OCI-LY3 (cell line): ENCODE results near the gene SPG21.

ENCODE experiments used
- H2AFZ ChIP-seq: fragments of 200-600, 300-600 bp; shearing (Covaris generic); 2 replicates; pipeline ENCODE4 v1.6.0; 2014; ENCODE audit warnings: antibody characterized with exemption, low read depth, low read length
- H3K27ac ChIP-seq: fragments of 200-600, 300-600 bp; sonication (generic); 2 replicates; pipeline ENCODE4 v1.5.1; 2014; ENCODE audit warnings: mild to moderate bottlenecking, low read length, moderate library complexity, mixed read lengths
- H3K27me3 ChIP-seq: fragments of 200-600, 300-600 bp; sonication (generic); 2 replicates; pipeline ENCODE4 v1.6.1; 2014; ENCODE audit warnings: low read depth, low read length, mixed read lengths
- H3K36me3 ChIP-seq: fragments of 200-600, 300-600 bp; sonication (generic); replicated peaks from 2 replicates; pipeline ENCODE3; 2014; ENCODE audit warnings: low read depth, low read length, mixed read lengths
- H3K4me1 ChIP-seq: fragments of 300-600, 200-600 bp; sonication (generic); 2 replicates; pipeline ENCODE4 v1.6.1; 2014; ENCODE audit warnings: low read length, mixed read lengths
- H3K4me2 ChIP-seq: fragments of 200-600, 300-600 bp; sonication (generic); 2 replicates; pipeline ENCODE4 v1.6.1; 2014; ENCODE audit warnings: low read length, mixed read lengths
- H3K4me3 ChIP-seq: fragments of 300-600, 200-600 bp; sonication (generic); 2 replicates; pipeline ENCODE4 v1.5.1; 2014; ENCODE audit warnings: antibody characterized with exemption, mild to moderate bottlenecking, low read length, moderate library complexity
- H3K79me2 ChIP-seq: fragments of 300-600, 200-600 bp; shearing (Covaris generic); 2 replicates; pipeline ENCODE4 v1.6.1; 2014; ENCODE audit warnings: mild to moderate bottlenecking, low read length, mixed read lengths
- H3K9ac ChIP-seq: fragments of 300-600, 200-600 bp; shearing (Covaris generic); 2 replicates; pipeline ENCODE4 v1.6.0; 2014; ENCODE audit warnings: mild to moderate bottlenecking, low read length, moderate library complexity
- H3K9me3 ChIP-seq: fragments of 200-600, 300-600 bp; shearing (Covaris generic); 2 replicates; pipeline ENCODE4 v1.6.1; 2014; ENCODE audit warnings: low read length, mixed read lengths; ENCODE audit not compliant: insufficient read depth
- H4K20me1 ChIP-seq: fragments of 200-600, 300-600 bp; sonication (generic); 2 replicates; pipeline ENCODE4 v1.6.1; 2016; ENCODE audit warnings: low read length, mixed read lengths; ENCODE audit not compliant: insufficient read depth
- CTCF ChIP-seq: fragments of 200-600, 300-600 bp; sonication (generic); IDR thresholded peaks from 2 replicates; pipeline ENCODE4 v1.5.1; 2014; ENCODE audit warnings: antibody characterized with exemption, low read length, low read depth
- EZH2phosphoT487 ChIP-seq: fragments of 200-600 bp; shearing (Covaris generic); IDR thresholded peaks from 2 replicates; pipeline ENCODE4 v1.6.1; 2018; ENCODE audit warnings: antibody characterized with exemption, mixed run types, low read depth

SPG21 gene

GRCh38 chr15:65034719-65035118 lies 45.0 kb upstream of the SPG21 start:
- H3K36me3 ChIP-seq = no peaks in the 10 kb centered on the region

GRCh38 chr15:65033659-65034269 lies 44.0 kb upstream of the SPG21 start:
- no peaks in the 10 kb centered on the region for H3K9me3 ChIP-seq
- no peak overlapping the region for H3K27ac ChIP-seq
- H2AFZ ChIP-seq = peak overlapping the region; percentile 94
- no peaks in the 10 kb centered on the region for H3K36me3 ChIP-seq
- peak overlapping the region; percentile 86 for H3K4me2 ChIP-seq
- H3K9ac ChIP-seq = peak overlapping the region; percentile 34
- peaks cover 13% of the 10 kb centered on the region for H3K27me3 ChIP-seq
- H4K20me1 ChIP-seq = no peaks in the 10 kb centered on the region
- H3K4me3 ChIP-seq = peak overlapping the region; percentile 69
- H3K4me1 ChIP-seq = peaks cover 22% of the 10 kb centered on the region
- H3K79me2 ChIP-seq = peaks cover 6% of the 10 kb centered on the region
- TF ChIP-seq CTCF (peak; percentile 80), EZH2phosphoT487 (no peak)

More at GRCh38 chr15:65034719-65035118, 45.0 kb upstream of the SPG21 start:
- no peaks in the 10 kb centered on the region for H3K79me2 ChIP-seq
- no peak overlapping the region for H3K27ac ChIP-seq
- H2AFZ ChIP-seq = no peak overlapping the region
- no peak overlapping the region for H3K4me3 ChIP-seq
- H3K9ac ChIP-seq = no peak overlapping the region
- TF ChIP-seq CTCF = no peak
- TF ChIP-seq EZH2phosphoT487 = no peak
- H4K20me1 ChIP-seq = no peaks in the 10 kb centered on the region
- no peaks in the 10 kb centered on the region for H3K9me3 ChIP-seq
- peaks cover 13% of the 10 kb centered on the region for H3K27me3 ChIP-seq
- H3K4me1 ChIP-seq = peaks cover 22% of the 10 kb centered on the region
- H3K4me2 ChIP-seq = no peak overlapping the region

- Histone ChIP-seq H3K9me3 (no peaks in the 10 kb centered on the region), H3K9ac (peak overlapping the region; percentile 34), H3K27me3 (peaks cover 13% of the 10 kb centered on the region), H3K27ac (no peak overlapping the region), H4K20me1 (no peaks in the 10 kb centered on the region), H3K4me2 (peak overlapping the region; percentile 86), H2AFZ (peak overlapping the region; percentile 94), H3K4me3 (peak overlapping the region; percentile 69), H3K36me3 (no peaks in the 10 kb centered on the region), H3K79me2 (peaks cover 14% of the 10 kb centered on the region), H3K4me1 (peaks cover 27% of the 10 kb centered on the region)
- no peak for TF ChIP-seq EZH2phosphoT487
- peak; percentile 87 for TF ChIP-seq CTCF
These were observed 43.3 kb upstream of the SPG21 start for GRCh38 chr15:65032801-65033537.

DNA sequence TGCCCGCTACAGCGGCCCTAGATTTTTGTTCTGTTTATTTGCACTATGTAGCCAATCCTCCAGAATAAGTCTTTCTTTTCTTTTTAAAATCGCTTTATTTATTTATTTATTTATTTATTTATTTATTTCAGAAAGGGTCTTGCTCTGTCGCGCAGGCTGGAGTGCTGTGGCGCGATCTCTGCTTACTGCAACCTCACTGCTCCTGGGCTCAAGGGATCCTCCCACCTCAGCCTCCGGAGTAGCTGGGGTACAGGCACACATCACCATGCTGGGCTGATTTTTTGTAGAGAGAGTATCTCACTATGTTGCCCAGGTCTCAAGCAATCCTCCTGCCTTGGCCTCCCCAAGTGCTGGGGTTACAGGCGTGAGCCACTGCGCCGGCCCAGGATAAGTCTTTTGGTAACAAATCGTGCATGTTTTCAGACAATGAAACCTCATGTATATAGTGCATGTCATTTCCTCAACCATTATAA lies 40.1 kb upstream of the SPG21 start:
- no peak overlapping the region for H3K4me2 ChIP-seq

More for the DNA sequence above, 40.1 kb upstream of the SPG21 start:
- Histone ChIP-seq H3K36me3 (peaks cover 14% of the 10 kb centered on the region), H3K4me3 (no peak overlapping the region), H3K79me2 (peaks cover 19% of the 10 kb centered on the region), H3K9me3 (no peaks in the 10 kb centered on the region), H3K27ac (no peak overlapping the region), H3K27me3 (peaks cover 13% of the 10 kb centered on the region), H3K4me1 (peaks cover 32% of the 10 kb centered on the region), H4K20me1 (peaks cover 5% of the 10 kb centered on the region), H2AFZ (no peak overlapping the region), H3K9ac (no peak overlapping the region)
- no peak for TF ChIP-seq EZH2phosphoT487
- TF ChIP-seq CTCF = no peak
